Neural progenitor cell (in vitro differentiated cells): ENCODE results near the gene TPD52L2. TPM values are rescaled to one million over a fixed set of nuclear protein-coding genes. Genes with fewer than 3 reads are reported as not detected.

ENCODE experiments used
- DNase-seq: peaks from one replicate; pipeline ENCODE4 v3.0.0-alpha.2; 2016; ENCODE audit warnings: low spot score
- H2AFZ ChIP-seq: fragments of 200-600 bp; sonication (generic); replicated peaks from 2 replicates; pipeline ENCODE4 v1.6.1; 2016; ENCODE audit warnings: antibody characterized with exemption
- H3F3A ChIP-seq: fragments of 200-600 bp; sonication (generic); 2 replicates; pipeline ENCODE4 v1.6.1; 2016; ENCODE audit warnings: antibody characterized with exemption, low read depth
- H3K27ac ChIP-seq: fragments of 200-600 bp; sonication (generic); 2 replicates; pipeline ENCODE4 v1.5.1; 2016; ENCODE audit warnings: mild to moderate bottlenecking
- H3K27me3 ChIP-seq: fragments of 200-600 bp; sonication (generic); 2 replicates; pipeline ENCODE4 v1.6.1; 2016; ENCODE audit warnings: mild to moderate bottlenecking, moderate library complexity
- H3K36me3 ChIP-seq: fragments of 200-600 bp; sonication (generic); 2 replicates; pipeline ENCODE4 v1.5.1; 2016
- H3K4me1 ChIP-seq: fragments of 200-600 bp; sonication (generic); 2 replicates; pipeline ENCODE4 v1.6.1; 2016; ENCODE audit warnings: mixed run types
- H3K4me2 ChIP-seq: fragments of 200-600 bp; sonication (generic); 2 replicates; pipeline ENCODE4 v1.6.1; 2016
- H3K4me3 ChIP-seq: fragments of 200-600 bp; sonication (generic); 2 replicates; pipeline ENCODE4 v1.5.1; 2016
- H3K79me2 ChIP-seq: fragments of 200-600 bp; sonication (generic); 2 replicates; pipeline ENCODE4 v1.6.1; 2016; ENCODE audit warnings: low read depth
- H3K9ac ChIP-seq: fragments of 200-600 bp; sonication (generic); 2 replicates; pipeline ENCODE4 v1.6.1; 2016
- H3K9me3 ChIP-seq: fragments of 200-600 bp; sonication (generic); 2 replicates; pipeline ENCODE4 v1.5.1; 2016; ENCODE audit warnings: low read depth
- H4K20me1 ChIP-seq: fragments of 200-600 bp; sonication (generic); 2 replicates; pipeline ENCODE4 v1.6.1; 2016; ENCODE audit warnings: low read depth
- H3K27ac Mint-ChIP-seq: 3 replicates; pipeline ENCODE4 v1.8.0; 2021; ENCODE audit warnings: mixed read lengths
- H3K27me3 Mint-ChIP-seq: 2 replicates; pipeline ENCODE4 v1.8.0; 2022; ENCODE audit warnings: low read depth, mild to moderate bottlenecking, inconsistent platforms, moderate library complexity, mixed read lengths; ENCODE audit not compliant: insufficient read depth
- H3K36me3 Mint-ChIP-seq: 3 replicates; pipeline ENCODE4 v1.8.0; 2021; ENCODE audit warnings: mixed read lengths
- H3K4me1 Mint-ChIP-seq: 3 replicates; pipeline ENCODE4 v1.8.0; 2021; ENCODE audit warnings: mixed read lengths
- H3K4me3 Mint-ChIP-seq: 3 replicates; pipeline ENCODE4 v1.8.0; 2021; ENCODE audit warnings: mild to moderate bottlenecking, moderate library complexity, mixed read lengths
- H3K9me3 Mint-ChIP-seq: 3 replicates; pipeline ENCODE4 v1.8.0; 2020; ENCODE audit warnings: mixed read lengths
- CTCF ChIP-seq: fragments of 200-600 bp; sonication (generic); IDR thresholded peaks from 2 replicates; pipeline ENCODE4 v1.5.1; 2017; ENCODE audit warnings: antibody characterized with exemption, mild to moderate bottlenecking
- EZH2 ChIP-seq: fragments of 200-600 bp; sonication (generic); IDR thresholded peaks from 2 replicates; pipeline ENCODE4 v1.6.1; 2017; ENCODE audit warnings: antibody characterized with exemption, mild to moderate bottlenecking, moderate library complexity
- EZH2phosphoT487 ChIP-seq: fragments of 200-600 bp; sonication (generic); IDR thresholded peaks from 2 replicates; pipeline ENCODE4 v1.6.1; 2017; ENCODE audit warnings: antibody characterized with exemption
- total RNA-seq: library from RNA; depleted of rRNA; stranded (reverse); fragments of >200 nt; gene quantifications from 2 replicates; pipeline ENCODE4 v1.2.3, GENCODE V29; 2015; ENCODE audit warnings: low replicate concordance

TPD52L2 gene
- total RNA-seq, 1 donor from 2014 or later, result 66.6 TPM

DNA sequence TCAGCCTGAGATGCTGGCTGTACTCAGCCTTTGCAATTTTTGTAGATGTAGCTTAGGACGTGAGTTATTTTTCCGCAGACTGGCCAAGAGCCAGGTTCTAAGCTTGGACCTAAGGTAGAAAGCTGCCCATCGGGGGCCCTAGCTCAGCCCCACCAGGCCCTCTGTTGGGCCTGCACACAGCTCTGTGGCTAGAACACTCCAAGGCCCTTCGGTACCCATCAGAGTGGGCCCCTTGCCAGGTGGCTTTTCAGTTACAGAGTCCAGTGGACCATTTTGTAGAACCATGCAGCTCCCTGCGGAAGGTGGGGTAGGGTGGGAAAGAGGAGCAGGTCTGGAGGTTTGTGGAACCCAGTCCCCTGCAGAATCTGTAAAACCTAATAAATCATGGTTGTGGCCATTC is 68.6 kb downstream of the TPD52L2 start:
- H3K4me1 Mint-ChIP-seq, result peaks cover 2% of the 10 kb centered on the region
- no peak for DNase-seq
- no peaks in the 10 kb centered on the region for H3K36me3 ChIP-seq
- H3K4me3 Mint-ChIP-seq, result no peak overlapping the region
- H3K36me3 Mint-ChIP-seq, result peaks cover 40% of the 10 kb centered on the region
- no peak overlapping the region for H3K4me3 ChIP-seq
- H3K27me3 ChIP-seq, result no peaks in the 10 kb centered on the region
- no peak overlapping the region for H3K27ac Mint-ChIP-seq
- H3K9me3 Mint-ChIP-seq, result no peaks in the 10 kb centered on the region
- no peak overlapping the region for H3K4me2 ChIP-seq
- H3K27ac ChIP-seq, result no peak overlapping the region
- H2AFZ ChIP-seq, result no peak overlapping the region
- no peaks in the 10 kb centered on the region for H3K79me2 ChIP-seq
- H4K20me1 ChIP-seq, result peaks cover 13% of the 10 kb centered on the region
- peaks cover 4% of the 10 kb centered on the region for H3K27me3 Mint-ChIP-seq
- peaks cover 3% of the 10 kb centered on the region for H3F3A ChIP-seq
- no peaks in the 10 kb centered on the region for H3K4me1 ChIP-seq
- no peak overlapping the region for H3K9ac ChIP-seq
- no peaks in the 10 kb centered on the region for H3K9me3 ChIP-seq
- TF ChIP-seq EZH2phosphoT487 (no peak), EZH2 (no peak), CTCF (no peak)

DNA sequence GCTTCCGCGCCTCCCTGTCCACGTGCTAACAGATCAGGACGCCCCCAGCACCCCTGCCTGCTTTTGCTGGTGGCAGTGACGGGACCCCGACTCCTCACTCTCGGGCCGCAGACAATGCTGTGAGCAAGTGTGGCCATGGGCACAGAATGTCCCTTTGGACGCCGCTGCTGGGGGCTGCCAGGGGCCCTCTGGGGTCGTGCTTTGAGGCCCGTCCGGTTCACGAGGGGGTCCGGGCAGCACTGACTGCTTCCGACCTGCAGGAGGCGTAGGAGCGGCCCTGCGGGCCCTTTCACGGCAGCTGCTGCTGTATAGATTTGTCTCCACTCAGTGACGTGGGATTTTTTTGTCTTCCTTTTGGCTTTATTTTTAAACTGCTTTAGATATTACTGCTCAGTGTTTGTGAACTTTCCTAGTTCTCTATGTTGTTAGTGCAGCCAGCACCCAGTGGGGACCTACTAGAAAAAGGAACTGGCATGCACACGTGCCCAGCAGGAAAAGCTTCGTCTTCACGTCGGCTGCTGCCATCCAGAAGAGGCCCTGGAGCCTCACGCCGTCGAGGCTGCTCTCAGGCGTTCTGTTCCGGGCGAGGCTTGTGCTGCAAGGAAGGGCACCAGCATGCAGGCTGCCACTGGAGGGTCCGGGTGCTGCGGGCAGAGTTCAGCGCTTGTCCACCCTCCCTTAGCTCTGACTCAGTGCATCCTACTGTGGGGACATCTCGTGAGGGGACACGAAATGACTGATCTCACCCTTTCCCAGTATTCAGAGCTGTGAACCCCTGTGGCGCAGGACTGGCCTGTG is 69.4 kb downstream of the TPD52L2 start:
- peaks cover 3% of the 10 kb centered on the region for H3F3A ChIP-seq
- H3K36me3 Mint-ChIP-seq, result peaks cover 36% of the 10 kb centered on the region
- H3K4me1 ChIP-seq, result no peaks in the 10 kb centered on the region
- H3K4me2 ChIP-seq, result no peak overlapping the region
- H4K20me1 ChIP-seq, result peaks cover 21% of the 10 kb centered on the region
- H3K4me3 ChIP-seq, result no peak overlapping the region
- H3K36me3 ChIP-seq, result no peaks in the 10 kb centered on the region
- H3K4me1 Mint-ChIP-seq, result peaks cover 2% of the 10 kb centered on the region
- H3K9me3 ChIP-seq, result no peaks in the 10 kb centered on the region
- no peaks in the 10 kb centered on the region for H3K27me3 ChIP-seq
- no peaks in the 10 kb centered on the region for H3K79me2 ChIP-seq
- TF ChIP-seq CTCF (peak; percentile 64), EZH2 (no peak), EZH2phosphoT487 (no peak)
- no peaks in the 10 kb centered on the region for H3K9me3 Mint-ChIP-seq
- H2AFZ ChIP-seq, result no peak overlapping the region
- DNase-seq, result peak; percentile 64
- no peak overlapping the region for H3K9ac ChIP-seq
- H3K27ac Mint-ChIP-seq, result no peak overlapping the region
- H3K4me3 Mint-ChIP-seq, result no peak overlapping the region
- peaks cover 4% of the 10 kb centered on the region for H3K27me3 Mint-ChIP-seq
- H3K27ac ChIP-seq, result no peak overlapping the region

- peaks cover 29% of the 10 kb centered on the region for H4K20me1 ChIP-seq
- no peak overlapping the region for H3K4me3 Mint-ChIP-seq
- no peak for DNase-seq
- H3K27ac ChIP-seq, result no peak overlapping the region
- H3K79me2 ChIP-seq, result no peaks in the 10 kb centered on the region
- H3K36me3 Mint-ChIP-seq, result peaks cover 32% of the 10 kb centered on the region
- H3K27ac Mint-ChIP-seq, result no peak overlapping the region
- TF ChIP-seq EZH2phosphoT487, result no peak
- TF ChIP-seq CTCF, result no peak
- no peak for TF ChIP-seq EZH2
- H3K4me1 ChIP-seq, result no peaks in the 10 kb centered on the region
- no peak overlapping the region for H3K4me3 ChIP-seq
- H3K9me3 ChIP-seq, result no peaks in the 10 kb centered on the region
- peaks cover 4% of the 10 kb centered on the region for H3K27me3 Mint-ChIP-seq
- H3K36me3 ChIP-seq, result no peaks in the 10 kb centered on the region
- no peaks in the 10 kb centered on the region for H3K9me3 Mint-ChIP-seq
- H3K4me1 Mint-ChIP-seq, result peaks cover 2% of the 10 kb centered on the region
- peaks cover 3% of the 10 kb centered on the region for H3F3A ChIP-seq
- H2AFZ ChIP-seq, result no peak overlapping the region
- H3K9ac ChIP-seq, result no peak overlapping the region
- H3K27me3 ChIP-seq, result no peaks in the 10 kb centered on the region
- no peak overlapping the region for H3K4me2 ChIP-seq
These were observed 70.4 kb downstream of the TPD52L2 start for GRCh38 chr20:63935447-63935846.
